Activated naive CD8-positive, alpha-beta T cell treated with anti-CD3 and anti-CD28 coated beads, Interleukin-2, amount 10 ng/mL, durations not matched to agents 7 days and 5 days (primary cell): ENCODE results near the gene LGALS3BP. TPM values are rescaled to one million over a fixed set of nuclear protein-coding genes. Genes with fewer than 3 reads are reported as not detected.

Experiments
- ATAC-seq: fragments of 150-1000 bp; cut with Tn5 transposase; one replicate; pipeline ENCODE4 v1.10.0; 2021; ENCODE audit warnings: low read depth, moderate library complexity
- POLR2A ChIA-PET: fragments of 350-600 bp; sonication (Branson Sonifier 250); formaldehyde crosslinking; loops from one replicate; lab custom pipeline; 2021; ENCODE audit warnings: antibody characterized with exemption; lab: Charles Lee
- DNase-seq: peaks from one replicate; pipeline ENCODE4 v3.0.0; 2021
- H3K27ac Mint-ChIP-seq: one replicate; pipeline ENCODE4 v1.8.0; 2022; ENCODE audit warnings: mild to moderate bottlenecking, mixed read lengths
- H3K27me3 Mint-ChIP-seq: one replicate; pipeline ENCODE4 v1.8.0; 2022; ENCODE audit warnings: mild to moderate bottlenecking, moderate library complexity, mixed read lengths
- H3K36me3 Mint-ChIP-seq: one replicate; pipeline ENCODE4 v1.8.0; 2021; ENCODE audit warnings: mild to moderate bottlenecking, mixed read lengths
- H3K4me1 Mint-ChIP-seq: one replicate; pipeline ENCODE4 v1.8.0; 2021; ENCODE audit warnings: mixed read lengths
- H3K4me3 Mint-ChIP-seq: one replicate; pipeline ENCODE4 v1.8.0; 2022; ENCODE audit warnings: mild to moderate bottlenecking, moderate library complexity, mixed read lengths
- H3K9me3 Mint-ChIP-seq: one replicate; pipeline ENCODE4 v1.8.0; 2021; ENCODE audit warnings: mixed read lengths
- total RNA-seq, 2 experiments: library from RNA; stranded (reverse); gene quantifications; one replicate each; pipeline ENCODE4 v1.2.3, GENCODE V29; 2021

LGALS3BP gene
- total RNA-seq, 2 experiments from 2014 or later = 193 to 222 TPM

DNA sequence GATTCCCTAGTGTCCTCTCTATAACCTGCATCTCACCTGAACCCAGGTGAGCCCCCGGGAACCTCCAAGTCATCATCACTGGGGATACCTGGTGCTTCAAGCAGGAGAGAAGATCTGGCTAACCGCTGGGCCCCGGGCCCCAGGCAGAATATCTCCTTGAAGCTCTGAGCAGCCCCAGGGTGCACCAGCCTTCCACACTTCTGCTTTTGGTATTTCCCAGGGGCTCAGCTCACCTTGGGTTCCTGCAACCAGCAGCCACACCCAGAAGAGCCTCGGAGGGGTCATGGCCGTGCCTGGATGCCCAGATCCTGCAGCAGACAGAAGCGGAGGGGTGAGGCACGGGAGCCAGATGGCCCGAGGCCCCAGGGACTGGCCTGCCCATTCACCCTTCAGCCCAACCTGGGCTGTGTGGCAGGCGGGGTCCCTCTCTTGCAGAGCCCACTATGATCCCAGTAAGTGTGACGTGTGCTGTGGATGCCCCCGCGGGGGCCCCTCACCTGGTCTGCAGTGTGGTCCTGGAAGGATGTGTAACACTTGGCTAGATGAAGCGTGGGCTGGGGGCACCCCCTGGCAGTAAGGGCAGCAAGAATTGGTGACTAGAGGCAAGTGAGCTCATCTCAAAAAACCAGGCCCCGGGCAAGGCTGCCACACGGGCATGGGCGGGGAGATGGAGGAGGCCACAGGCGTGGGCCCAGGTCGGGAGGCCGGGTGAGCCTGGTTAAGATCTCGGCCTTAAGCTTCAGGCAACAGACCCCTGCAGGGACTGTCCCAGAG is 2.6 kb downstream of the LGALS3BP start:
- ATAC-seq (no peak), DNase-seq (no peak)
- peak overlapping the region; percentile 85 for H3K4me3 Mint-ChIP-seq
- H3K27me3 Mint-ChIP-seq = no peaks in the 10 kb centered on the region
- POLR2A ChIA-PET = no interaction called here
- H3K36me3 Mint-ChIP-seq = peaks cover 7% of the 10 kb centered on the region
- peak overlapping the region; percentile 69 for H3K27ac Mint-ChIP-seq
- H3K4me1 Mint-ChIP-seq = peaks cover 14% of the 10 kb centered on the region
- no peaks in the 10 kb centered on the region for H3K9me3 Mint-ChIP-seq

- H3K4me1 Mint-ChIP-seq = peaks cover 14% of the 10 kb centered on the region
- ATAC-seq (no peak), DNase-seq (no peak)
- H3K36me3 Mint-ChIP-seq = peaks cover 15% of the 10 kb centered on the region
- H3K4me3 Mint-ChIP-seq = no peak overlapping the region
- H3K9me3 Mint-ChIP-seq = no peaks in the 10 kb centered on the region
- H3K27ac Mint-ChIP-seq = no peak overlapping the region
- H3K27me3 Mint-ChIP-seq = no peaks in the 10 kb centered on the region
- POLR2A ChIA-PET = no interaction called here
These were observed 4.8 kb downstream of the LGALS3BP start for GRCh38 chr17:78974635-78975591.

DNA sequence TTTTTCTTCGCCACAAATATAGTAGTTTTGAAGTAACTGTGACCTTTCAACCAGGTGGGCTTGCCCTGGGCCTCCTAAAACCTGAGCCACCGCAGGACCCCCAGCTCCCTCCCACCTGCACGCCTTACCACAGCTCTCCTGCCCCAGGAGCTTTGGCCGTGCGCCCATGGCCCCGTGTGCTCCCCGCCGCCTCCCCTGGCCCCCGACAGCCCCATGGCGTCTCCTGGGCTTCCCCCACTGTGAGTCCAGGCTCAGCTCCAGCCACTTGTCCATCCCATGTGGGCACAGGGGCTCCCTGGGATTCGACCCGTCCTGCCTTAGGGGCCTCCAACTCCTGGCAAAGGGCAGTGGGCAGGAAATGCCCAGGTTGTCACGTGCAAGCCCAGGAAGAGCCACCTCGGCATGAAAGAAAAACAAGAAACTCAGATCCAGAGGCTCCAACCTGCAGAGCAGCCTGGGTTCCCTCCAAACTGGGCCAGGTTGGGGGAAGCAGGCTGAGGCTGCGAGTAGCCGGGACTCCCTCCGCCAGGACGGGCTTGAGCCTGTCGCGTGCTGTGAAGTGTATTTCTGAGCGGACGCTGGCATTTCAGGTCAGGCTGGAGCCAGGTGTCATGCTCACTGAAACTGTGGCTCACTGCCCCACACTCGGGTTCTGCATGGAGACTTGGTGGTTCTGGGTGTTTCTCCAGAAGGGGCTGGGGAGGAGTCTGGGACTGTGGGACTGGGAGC is 5.8 kb downstream of the LGALS3BP start:
- POLR2A ChIA-PET = no interaction called here
- Mint-ChIP-seq H3K36me3 (peaks cover 15% of the 10 kb centered on the region), H3K4me1 (peaks cover 13% of the 10 kb centered on the region), H3K4me3 (no peak overlapping the region), H3K27me3 (no peaks in the 10 kb centered on the region), H3K27ac (no peak overlapping the region), H3K9me3 (no peaks in the 10 kb centered on the region)
- no peak for DNase-seq
- ATAC-seq = no peak

- DNase-seq = no peak
- Mint-ChIP-seq H3K27ac (no peak overlapping the region), H3K9me3 (no peaks in the 10 kb centered on the region), H3K4me3 (no peak overlapping the region), H3K27me3 (no peaks in the 10 kb centered on the region), H3K36me3 (peaks cover 15% of the 10 kb centered on the region), H3K4me1 (peaks cover 13% of the 10 kb centered on the region)
- POLR2A ChIA-PET = no interaction called here
- no peak for ATAC-seq
These were observed 6.5 kb downstream of the LGALS3BP start for GRCh38 chr17:78973196-78973595.

DNA sequence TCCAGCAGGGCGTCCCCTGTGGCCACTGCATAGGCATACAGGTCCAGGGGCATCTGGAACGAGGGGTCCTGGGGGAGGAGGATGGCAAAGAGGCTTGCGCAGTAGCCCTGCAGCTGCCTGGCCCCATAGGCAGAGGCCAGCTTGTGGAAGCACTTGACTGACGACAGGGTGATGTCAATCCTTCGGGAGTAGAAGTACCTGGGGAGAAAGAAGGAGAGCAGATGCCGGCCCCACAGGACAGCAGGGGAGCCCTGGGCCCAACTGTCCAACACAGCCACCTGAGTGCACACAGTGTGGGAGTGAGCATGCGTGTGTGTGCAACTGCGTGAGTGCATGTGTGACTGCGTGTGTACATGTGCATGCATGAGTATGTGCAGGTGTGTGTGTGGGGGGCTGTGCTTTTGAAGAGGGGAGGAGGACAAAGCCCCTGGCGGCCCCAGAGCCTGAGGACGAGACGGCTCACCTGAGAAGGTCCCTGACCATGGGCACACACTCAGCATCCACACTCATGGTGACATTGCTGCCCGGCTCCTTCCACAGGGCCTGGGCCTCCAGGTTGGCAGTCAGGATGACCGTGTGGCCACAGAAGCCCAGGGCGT is 7.1 kb downstream of the LGALS3BP start:
- POLR2A ChIA-PET = no interaction called here
- Mint-ChIP-seq H3K4me1 (peaks cover 10% of the 10 kb centered on the region), H3K27me3 (no peaks in the 10 kb centered on the region), H3K9me3 (no peaks in the 10 kb centered on the region), H3K4me3 (no peak overlapping the region), H3K27ac (no peak overlapping the region), H3K36me3 (peaks cover 12% of the 10 kb centered on the region)
- DNase-seq = no peak
- ATAC-seq = no peak

GRCh38 chr17:78971756-78972506 is 7.8 kb downstream of the LGALS3BP start:
- no peak for DNase-seq
- POLR2A ChIA-PET = interaction anchor here (1.9 kb wide), 1 partner anchor 8 kb away, joined by 5 read pairs; the partner anchor contains the start of gene LGALS3BP
- Mint-ChIP-seq H3K9me3 (no peaks in the 10 kb centered on the region), H3K27ac (no peak overlapping the region), H3K27me3 (no peaks in the 10 kb centered on the region), H3K36me3 (peaks cover 9% of the 10 kb centered on the region), H3K4me3 (no peak overlapping the region), H3K4me1 (peaks cover 5% of the 10 kb centered on the region)
- no peak for ATAC-seq

GRCh38 chr17:78970834-78971755 is 8.6 kb downstream of the LGALS3BP start:
- H3K9me3 Mint-ChIP-seq = no peaks in the 10 kb centered on the region
- no peak overlapping the region for H3K4me3 Mint-ChIP-seq
- DNase-seq = peak; percentile 78
- POLR2A ChIA-PET = interaction anchor here (1.9 kb wide), 1 partner anchor 9 kb away, joined by 5 read pairs; the partner anchor contains the start of gene LGALS3BP
- H3K27me3 Mint-ChIP-seq = no peaks in the 10 kb centered on the region
- peak overlapping the region; percentile 50 for H3K27ac Mint-ChIP-seq
- peaks cover 9% of the 10 kb centered on the region for H3K36me3 Mint-ChIP-seq
- H3K4me1 Mint-ChIP-seq = peaks cover 5% of the 10 kb centered on the region
- peak; percentile 63 for ATAC-seq

DNA sequence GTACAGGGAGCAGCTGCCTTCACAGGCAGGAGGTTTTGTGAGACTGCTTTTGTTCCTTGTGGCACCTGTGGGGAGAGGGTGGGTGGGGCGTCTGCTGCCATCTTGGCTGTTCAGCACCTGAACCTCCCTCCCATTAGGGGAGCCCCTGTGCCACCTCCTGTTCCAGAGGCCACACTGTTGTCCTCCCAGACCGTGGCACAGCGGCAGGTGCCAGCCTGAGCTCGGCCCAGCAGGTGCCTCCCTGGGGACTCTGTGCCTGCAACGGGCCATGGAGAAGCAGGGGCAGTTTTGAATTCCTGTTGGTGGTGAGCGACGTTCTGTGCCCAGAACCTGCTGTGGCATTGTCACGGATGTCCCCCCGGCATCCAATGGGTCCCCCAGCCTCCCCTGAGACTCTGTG is 9.9 kb downstream of the LGALS3BP start:
- peaks cover 11% of the 10 kb centered on the region for H3K36me3 Mint-ChIP-seq
- peaks cover 5% of the 10 kb centered on the region for H3K4me1 Mint-ChIP-seq
- ATAC-seq (no peak), DNase-seq (no peak)
- no peak overlapping the region for H3K4me3 Mint-ChIP-seq
- H3K9me3 Mint-ChIP-seq = no peaks in the 10 kb centered on the region
- H3K27me3 Mint-ChIP-seq = no peaks in the 10 kb centered on the region
- no peak overlapping the region for H3K27ac Mint-ChIP-seq
- POLR2A ChIA-PET = no interaction called here

- no peak overlapping the region for H3K27ac Mint-ChIP-seq
- no peak overlapping the region for H3K4me3 Mint-ChIP-seq
- ATAC-seq (no peak), DNase-seq (no peak)
- no peaks in the 10 kb centered on the region for H3K9me3 Mint-ChIP-seq
- peaks cover 5% of the 10 kb centered on the region for H3K4me1 Mint-ChIP-seq
- H3K36me3 Mint-ChIP-seq = peaks cover 11% of the 10 kb centered on the region
- POLR2A ChIA-PET = interaction anchor here (0.6 kb wide), 1 partner anchor 107 kb away, joined by 4 read pairs; no protein-coding TSS in a partner anchor
- no peaks in the 10 kb centered on the region for H3K27me3 Mint-ChIP-seq
These were observed 11.9 kb downstream of the LGALS3BP start for GRCh38 chr17:78967782-78968362.

- POLR2A ChIA-PET = no interaction called here
- DNase-seq (no peak), ATAC-seq (no peak)
- H3K27me3 Mint-ChIP-seq = no peaks in the 10 kb centered on the region
- H3K9me3 Mint-ChIP-seq = no peaks in the 10 kb centered on the region
- no peak overlapping the region for H3K27ac Mint-ChIP-seq
- H3K4me3 Mint-ChIP-seq = no peak overlapping the region
- H3K36me3 Mint-ChIP-seq = peaks cover 11% of the 10 kb centered on the region
- peaks cover 5% of the 10 kb centered on the region for H3K4me1 Mint-ChIP-seq
These were observed 12.7 kb downstream of the LGALS3BP start for GRCh38 chr17:78966910-78967600.
